Lung (tissue), 16 donors: ENCODE results near the gene DNAH1. TPM values are rescaled to one million over a fixed set of nuclear protein-coding genes. Genes with fewer than 3 reads are reported as not detected.

Experiments used
- ATAC-seq: fragments of 200-7000 bp; cut with Tn5 transposase; one replicate; pipeline ENCODE4 v1.9.1; 2020; ENCODE audit warnings: moderate number of reproducible peaks; ENCODE audit not compliant: insufficient read depth, low FRiP score
- DNase-seq, 3 donors: peaks; one replicate each; pipeline ENCODE4 v3.0.0-alpha.2; 2013 to 2017
- H3K27ac ChIP-seq, 2 donors: one replicate each; pipeline ENCODE4 v1.5.1; 2013; ENCODE audit warnings: mild to moderate bottlenecking in 2 of 2, moderate library complexity in 2 of 2, control low read depth in 1 of 2, inconsistent platforms in 1 of 2, low read depth in 1 of 2, low read length in 1 of 2
- H3K27me3 ChIP-seq, 3 donors: one replicate each; pipeline ENCODE4 v1.5.1; 2013; ENCODE audit warnings: low read length in 2 of 3; ENCODE audit not compliant: control insufficient read depth in 3 of 3, insufficient read depth in 3 of 3
- H3K36me3 ChIP-seq, 4 donors: one replicate each; pipeline ENCODE4 v1.5.1; 2013; ENCODE audit warnings: low read length in 4 of 4, mild to moderate bottlenecking in 1 of 4, moderate library complexity in 1 of 4; ENCODE audit not compliant: control insufficient read depth in 4 of 4, insufficient read depth in 4 of 4
- H3K4me1 ChIP-seq, 5 donors: one replicate each; pipeline ENCODE4 v1.5.1; 2013; ENCODE audit warnings: low read length in 5 of 5, mild to moderate bottlenecking in 2 of 5, moderate library complexity in 1 of 5; ENCODE audit not compliant: control insufficient read depth in 5 of 5, insufficient read depth in 5 of 5
- H3K4me3 ChIP-seq: one replicate; pipeline ENCODE4 v1.5.1; 2013; ENCODE audit warnings: mild to moderate bottlenecking, control low read depth, moderate library complexity
- H3K9ac ChIP-seq, 2 donors: one replicate each; pipeline ENCODE4 v1.5.1; 2013; ENCODE audit warnings: low read length in 2 of 2, control low read depth in 1 of 2; ENCODE audit not compliant: insufficient read depth in 1 of 2
- H3K9me3 ChIP-seq, 4 donors: one replicate each; pipeline ENCODE4 v1.5.1; 2013; ENCODE audit warnings: low read length in 3 of 4, mild to moderate bottlenecking in 1 of 4, moderate library complexity in 1 of 4; ENCODE audit not compliant: control insufficient read depth in 4 of 4, insufficient read depth in 3 of 4
- WGBS, 2 donors: extraction: QIAGEN DNeasy Blood & Tissue Kit; methylation state at CpG; one replicate each; pipeline ENCODE4 v1.1.7; 2013; 5-methylcytosine and 5-hydroxymethylcytosine counted together
- long read RNA-seq, 5 donors: transcript quantifications; one replicate each; lab custom pipeline, GENCODE V29; 2026
- polyA plus RNA-seq, 2 donors: library from polyadenylated mRNA; stranded (reverse); fragments of 200-250 nt; gene quantifications; one replicate each; pipeline ENCODE4 v1.2.1, GENCODE V29; 2013
- total RNA-seq, 2 donors: library from RNA; depleted of rRNA in 1 of 2; stranded (reverse); fragments of >200 nt in 1 of 2; gene quantifications; one replicate each; pipeline ENCODE4 v1.2.1, GENCODE V29; 2014 to 2021
- TF ChIP-seq, protein P1 (sequence below): IDR thresholded peaks from 2 replicates; pipeline ENCODE4 v1.5.1; 2012; ENCODE audit warnings: mild to moderate bottlenecking; ENCODE audit errors: control extremely low read depth, extremely low read depth
- donor health status: control.
- donor health status: control.
- donor health status: Bipolar disorder and iron deficiency.
- donor health status: healthy.
- donor health status: DM: yes; HTN: yes; CAD: no.

The DNAH1 gene
- total RNA-seq (10 to 100 TPM; 14.5 to 21.5 TPM), polyA plus RNA-seq (1 to 10 TPM; 6.1 to 8.3 TPM)
- long read RNA-seq, donor 1, partial matches to known transcripts: 23 of 51 reads
- long read RNA-seq, donor 1, other reads (novel, unspliced or antisense): 28 of 51 reads
- long read RNA-seq, donor 2: 0 reads
- long read RNA-seq, donor 3, partial matches to known transcripts: 5 of 5 reads
- long read RNA-seq, donor 3, other reads (novel, unspliced or antisense): 0 of 5 reads
- long read RNA-seq, donor 4: 0 reads
- long read RNA-seq, donor 5, partial matches to known transcripts: 6 of 6 reads
- long read RNA-seq, donor 5, other reads (novel, unspliced or antisense): 0 of 6 reads

GRCh38 chr3:52315977-52316764, at the start of gene DNAH1:
DNAH1 (plus strand) TSS chr3:52316319; CDS start chr3:52322443, 6,124 bp downstream.
- Histone ChIP-seq H3K27me3 (peaks cover 0 to 4% (median 0%) of the 10 kb centered on the region in 3 donors), H3K4me3 (no peak within 1 kb of the TSS), H3K9me3 (no peaks in the 10 kb centered on the region), H3K4me1 (peaks cover 0 to 18% (median 0%) of the 10 kb centered on the region in 5 donors), H3K9ac (no peak within 1 kb of the TSS), H3K36me3 (no peaks in the 10 kb centered on the region), H3K27ac (no peak within 1 kb of the TSS)
- TF ChIP-seq, protein P1, sequence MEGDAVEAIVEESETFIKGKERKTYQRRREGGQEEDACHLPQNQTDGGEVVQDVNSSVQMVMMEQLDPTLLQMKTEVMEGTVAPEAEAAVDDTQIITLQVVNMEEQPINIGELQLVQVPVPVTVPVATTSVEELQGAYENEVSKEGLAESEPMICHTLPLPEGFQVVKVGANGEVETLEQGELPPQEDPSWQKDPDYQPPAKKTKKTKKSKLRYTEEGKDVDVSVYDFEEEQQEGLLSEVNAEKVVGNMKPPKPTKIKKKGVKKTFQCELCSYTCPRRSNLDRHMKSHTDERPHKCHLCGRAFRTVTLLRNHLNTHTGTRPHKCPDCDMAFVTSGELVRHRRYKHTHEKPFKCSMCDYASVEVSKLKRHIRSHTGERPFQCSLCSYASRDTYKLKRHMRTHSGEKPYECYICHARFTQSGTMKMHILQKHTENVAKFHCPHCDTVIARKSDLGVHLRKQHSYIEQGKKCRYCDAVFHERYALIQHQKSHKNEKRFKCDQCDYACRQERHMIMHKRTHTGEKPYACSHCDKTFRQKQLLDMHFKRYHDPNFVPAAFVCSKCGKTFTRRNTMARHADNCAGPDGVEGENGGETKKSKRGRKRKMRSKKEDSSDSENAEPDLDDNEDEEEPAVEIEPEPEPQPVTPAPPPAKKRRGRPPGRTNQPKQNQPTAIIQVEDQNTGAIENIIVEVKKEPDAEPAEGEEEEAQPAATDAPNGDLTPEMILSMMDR: no peak
- WGBS, 2 donors: 95 to 97% methylated on average over 3 of the region's 3 CpGs
- DNase-seq: no peak
- no peak for ATAC-seq

DNA sequence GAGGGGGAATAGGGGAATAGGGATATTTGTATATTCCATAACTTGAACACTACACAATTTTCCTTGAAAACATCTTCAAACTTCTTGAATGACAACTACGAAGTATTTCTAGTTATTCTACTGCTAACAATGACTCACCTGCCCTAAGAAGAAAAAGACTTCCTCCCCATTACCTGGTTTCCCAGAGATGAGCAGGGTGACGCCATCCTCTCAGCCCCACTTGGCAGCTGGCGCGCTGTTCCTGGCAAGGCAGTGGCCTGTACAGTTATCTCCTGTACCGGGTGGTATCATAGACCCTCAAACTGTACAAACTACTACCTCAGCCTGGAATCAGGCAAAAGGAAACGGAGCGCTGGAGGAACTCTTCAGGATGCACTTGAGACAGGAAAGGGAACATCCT, 48.1 kb upstream of the DNAH1 start:
- TF ChIP-seq, protein P1: no peak
- no peak overlapping the region for H3K4me3 ChIP-seq
- H3K9ac ChIP-seq: no peak overlapping the region
- H3K27me3 ChIP-seq: no peaks in the 10 kb centered on the region
- H3K4me1 ChIP-seq: peaks cover 10 to 22% (median 14%) of the 10 kb centered on the region in 5 donors
- DNase-seq (no peak), ATAC-seq (no peak)
- H3K27ac ChIP-seq: peak overlapping the region in 1 of 2 donors; percentile 42
- H3K36me3 ChIP-seq: peaks cover 31 to 53% (median 39%) of the 10 kb centered on the region in 4 donors
- WGBS, 2 donors: 61 to 89% methylated on average over 7 of the region's 7 CpGs
- no peaks in the 10 kb centered on the region for H3K9me3 ChIP-seq

GRCh38 chr3:52269776-52270175, 46.3 kb upstream of the DNAH1 start:
- 38 to 56% methylated on average over 3 of the region's 3 CpGs for WGBS, 2 donors
- no peak for ATAC-seq
- TF ChIP-seq, protein P1: no peak
- Histone ChIP-seq H3K9me3 (no peaks in the 10 kb centered on the region), H3K36me3 (peaks cover 18 to 36% (median 24%) of the 10 kb centered on the region in 4 donors), H3K27ac (peak overlapping the region in 1 of 2 donors; percentile 64), H3K9ac (no peak overlapping the region), H3K27me3 (no peaks in the 10 kb centered on the region), H3K4me3 (no peak overlapping the region), H3K4me1 (peaks cover 12 to 22% (median 21%) of the 10 kb centered on the region in 5 donors)
- DNase-seq: no peak
